ENCODE data around the gene TOMM34. TPM values are rescaled to one million over a fixed set of nuclear protein-coding genes. Genes with fewer than 3 reads are reported as not detected.

TOMM34 gene
- total and polyA plus RNA-seq, 9 of the 15 experiments (the other 6 are each of a cell fraction or from before 2014, with no cell fraction given): 18.1 to 69.4 (median 41.7) TPM

- DNase-seq (ENCODE audit: extremely low read depth in 1 of 4, low spot score in 3 of 4): no peak
- FAIRE-seq: no peak
- no TSS peak for BruUV-seq (replicated peaks)
- Histone ChIP-seq H3K9ac (ENCODE audit: insufficient read depth in 1 of 2, low read depth in 2 of 2, low read length in 2 of 2) (no peak overlapping the region), H3K36me3 (ENCODE audit: control insufficient read depth, insufficient read depth, low read length) (peaks cover 99% of the 10 kb centered on the region), H4K20me1 (replicated peaks; ENCODE audit: control insufficient read depth, insufficient read depth, low read length) (no peaks in the 10 kb centered on the region), H3K27me3 (ENCODE audit: control insufficient read depth in 2 of 2, insufficient read depth in 2 of 2, low read length in 2 of 2) (no peaks in the 10 kb centered on the region), H3K4me1 (replicated peaks in 1 of 2; ENCODE audit: control insufficient read depth in 2 of 2, insufficient read depth in 2 of 2, low read length in 2 of 2) (no peaks in the 10 kb centered on the region), H3K9me3 (replicated peaks; ENCODE audit: control insufficient read depth, insufficient read depth, low read depth, low read length) (no peaks in the 10 kb centered on the region), H3K4me3 (no peak overlapping the region), H3K27ac (ENCODE audit: extremely low read depth, low read depth, low read length) (no peak overlapping the region), H3K4me2 (ENCODE audit: insufficient read depth, low read length) (no peak overlapping the region), H2AFZ (ENCODE audit: low read depth, low read length) (no peak overlapping the region), H3K9me1 (ENCODE audit: control insufficient read depth, insufficient read depth, low read length) (no peaks in the 10 kb centered on the region), H3K79me2 (ENCODE audit: control insufficient read depth, insufficient read depth, low read length) (peaks cover under 1% of the 10 kb centered on the region; the same call in 1 of the 3 replicates)
- intact Hi-C loops (cut with micrococcal nuclease): no loop called here
- WGBS (ENCODE audit: insufficient coverage, low coverage, missing lambda C conversion rate): 73% methylated on average over 1 of the region's 1 CpG
- TF ChIP-seq KDM1A (IDR thresholded peaks at IDR 0.05): peak; percentile 55 to 58; a peak in 2 of 4 replicates
- no peak for TF ChIP-seq ZNF384 (IDR thresholded peaks at IDR 0.05; ENCODE audit: low read depth, low read length)
- no peak for ATAC-seq
- in situ Hi-C loops (cut with MboI): no loop called here
- CTCF ChIA-PET (ENCODE audit: low intra/inter-chr PET ratio): interaction anchor here (0.7 kb wide), 1 partner anchor 16 kb away, joined by 4 read pairs; the partner anchor contains the start of gene STK4
- POLR2A ChIA-PET: interaction anchor here (0.6 to 4.5 kb wide), 8 partner anchors 8 to 28 kb away, joined by 3 to 36 read pairs (median 6); partner anchors contain the start of gene STK4
These were observed 9.8 kb downstream of the TOMM34 start for GRCh38 chr20:44950368-44950767.

GRCh38 chr20:44948513-44948912 is 11.7 kb downstream of the TOMM34 start:
- POLR2A ChIA-PET: interaction anchor here (0.6 to 4.5 kb wide), 5 partner anchors 10 to 658 kb away, joined by 3 to 21 read pairs (median 6); partner anchors contain the start of genes STK4 and TOMM34
- TF ChIP-seq BCLAF1 (IDR thresholded peaks at IDR 0.05; ENCODE audit: borderline replicate concordance in 1 of 2, control insufficient read depth in 1 of 2, low read depth in 2 of 2, low read length in 1 of 2) (no peak), SIRT6 (IDR thresholded peaks at IDR 0.05; ENCODE audit: low read depth, low read length) (no peak), SIX5 (IDR thresholded peaks at IDR 0.05; ENCODE audit: borderline replicate concordance in 1 of 2, insufficient read depth in 1 of 2, low read depth in 1 of 2, low read length in 2 of 2) (no peak)
- TF ChIP-seq, protein P1, sequence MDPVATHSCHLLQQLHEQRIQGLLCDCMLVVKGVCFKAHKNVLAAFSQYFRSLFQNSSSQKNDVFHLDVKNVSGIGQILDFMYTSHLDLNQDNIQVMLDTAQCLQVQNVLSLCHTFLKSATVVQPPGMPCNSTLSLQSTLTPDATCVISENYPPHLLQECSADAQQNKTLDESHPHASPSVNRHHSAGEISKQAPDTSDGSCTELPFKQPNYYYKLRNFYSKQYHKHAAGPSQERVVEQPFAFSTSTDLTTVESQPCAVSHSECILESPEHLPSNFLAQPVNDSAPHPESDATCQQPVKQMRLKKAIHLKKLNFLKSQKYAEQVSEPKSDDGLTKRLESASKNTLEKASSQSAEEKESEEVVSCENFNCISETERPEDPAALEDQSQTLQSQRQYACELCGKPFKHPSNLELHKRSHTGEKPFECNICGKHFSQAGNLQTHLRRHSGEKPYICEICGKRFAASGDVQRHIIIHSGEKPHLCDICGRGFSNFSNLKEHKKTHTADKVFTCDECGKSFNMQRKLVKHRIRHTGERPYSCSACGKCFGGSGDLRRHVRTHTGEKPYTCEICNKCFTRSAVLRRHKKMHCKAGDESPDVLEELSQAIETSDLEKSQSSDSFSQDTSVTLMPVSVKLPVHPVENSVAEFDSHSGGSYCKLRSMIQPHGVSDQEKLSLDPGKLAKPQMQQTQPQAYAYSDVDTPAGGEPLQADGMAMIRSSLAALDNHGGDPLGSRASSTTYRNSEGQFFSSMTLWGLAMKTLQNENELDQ (CRISPR knock-in tag; IDR thresholded peaks at IDR 0.05; ENCODE audit: borderline replicate concordance): no peak

More at GRCh38 chr20:44948513-44948912, 11.7 kb downstream of the TOMM34 start:
- intact Hi-C loops (cut with micrococcal nuclease) (no loop called here), in situ Hi-C loops (cut with MboI) (no loop called here)
- H3K9me1 ChIP-seq (ENCODE audit: control insufficient read depth, insufficient read depth, low read length): no peaks in the 10 kb centered on the region
- no peaks in the 10 kb centered on the region for H3K27me3 ChIP-seq (ENCODE audit: control insufficient read depth in 2 of 2, insufficient read depth in 2 of 2, low read length in 2 of 2)
- no peaks in the 10 kb centered on the region for H3K4me1 ChIP-seq (replicated peaks in 1 of 2; ENCODE audit: control insufficient read depth in 2 of 2, insufficient read depth in 2 of 2, low read length in 2 of 2)
- no peak overlapping the region for H3K4me3 ChIP-seq
- no peak overlapping the region for H3K9ac ChIP-seq (ENCODE audit: insufficient read depth in 1 of 2, low read depth in 2 of 2, low read length in 2 of 2)
- no peak overlapping the region for H2AFZ ChIP-seq (ENCODE audit: low read depth, low read length)
- CTCF ChIA-PET (ENCODE audit: low intra/inter-chr PET ratio): no interaction called here
- no TSS peak for BruUV-seq (replicated peaks)
- H3K4me2 ChIP-seq (ENCODE audit: insufficient read depth, low read length): no peak overlapping the region
- DNase-seq (ENCODE audit: extremely low read depth in 1 of 4, low spot score in 3 of 4) (no peak), FAIRE-seq (no peak), ATAC-seq (no peak)
- H3K79me2 ChIP-seq (ENCODE audit: control insufficient read depth, insufficient read depth, low read length): no peaks in the 10 kb centered on the region
- 76% methylated on average over 2 of the region's 2 CpGs for WGBS (ENCODE audit: insufficient coverage, low coverage, missing lambda C conversion rate)
- H3K9me3 ChIP-seq (replicated peaks; ENCODE audit: control insufficient read depth, insufficient read depth, low read depth, low read length): no peaks in the 10 kb centered on the region
- H4K20me1 ChIP-seq (replicated peaks; ENCODE audit: control insufficient read depth, insufficient read depth, low read length): 0 out of 2 replicates have a peak, but pooled peaks cover under 1% of the 10 kb centered on the region
- no peak overlapping the region for H3K27ac ChIP-seq (ENCODE audit: extremely low read depth, low read depth, low read length)
- H3K36me3 ChIP-seq (ENCODE audit: control insufficient read depth, insufficient read depth, low read length): peaks cover 99% of the 10 kb centered on the region
